WTC11 (cell line): ENCODE data around the gene TFF2. TPM values are rescaled to one million over a fixed set of nuclear protein-coding genes. Genes with fewer than 3 reads are reported as not detected.

Source experiments
- ATAC-seq: fragments of 200-7000 bp; cut with Tn5 transposase; 2 replicates; pipeline ENCODE4 v1.10.0; 2021; ENCODE audit warnings: mild to moderate bottlenecking, moderate library complexity
- CTCF ChIA-PET: fragments of 300-600 bp; sonication (Branson Sonifier 250); formaldehyde crosslinking; loops from one replicate; lab custom pipeline; 2021; ENCODE audit warnings: antibody characterized with exemption; lab: Charles Lee
- POLR2A ChIA-PET: fragments of 350-600 bp; sonication (Branson Sonifier 250); formaldehyde crosslinking; loops from one replicate; lab custom pipeline; 2021; ENCODE audit warnings: antibody characterized with exemption; lab: Charles Lee
- DNase-seq: peaks from one replicate; pipeline ENCODE4 v3.0.0; 2021; ENCODE audit warnings: low spot score
- H3K27ac Mint-ChIP-seq: 2 replicates; pipeline ENCODE4 v1.8.0; 2021; ENCODE audit warnings: mixed read lengths
- H3K27me3 Mint-ChIP-seq: 2 replicates; pipeline ENCODE4 v1.8.0; 2021; ENCODE audit warnings: low read depth, mild to moderate bottlenecking, moderate library complexity, mixed read lengths
- H3K36me3 Mint-ChIP-seq: 2 replicates; pipeline ENCODE4 v1.8.0; 2021; ENCODE audit warnings: mixed read lengths
- H3K4me1 Mint-ChIP-seq: 2 replicates; pipeline ENCODE4 v1.8.0; 2022; ENCODE audit warnings: mixed read lengths
- H3K4me3 Mint-ChIP-seq: 2 replicates; pipeline ENCODE4 v1.8.0; 2021; ENCODE audit warnings: mild to moderate bottlenecking, moderate library complexity, mixed read lengths
- H3K9me3 Mint-ChIP-seq: 2 replicates; pipeline ENCODE4 v1.8.0; 2021; ENCODE audit warnings: mixed read lengths
- FOXK1 ChIP-seq: sonication (generic); formaldehyde crosslinking; IDR thresholded peaks from 2 replicates; pipeline ENCODE4 v1.8.0; 2022; ENCODE audit warnings: mild to moderate bottlenecking, moderate library complexity, missing genetic modification reagents
- GTF2I ChIP-seq: fragments of 250-450 bp; sonication (Bioruptor Pico); conservative IDR thresholded peaks from 2 replicates; pipeline ENCODE4 v1.4.0; 2021; ENCODE audit warnings: mild to moderate bottlenecking
- IRF2 ChIP-seq: sonication (generic); formaldehyde crosslinking; IDR thresholded peaks from 2 replicates; pipeline ENCODE4 v1.8.0; 2022; ENCODE audit warnings: low read depth, missing genetic modification reagents, borderline replicate concordance
- MXD4 ChIP-seq: fragments of 250-450 bp; sonication (Bioruptor Pico); IDR thresholded peaks from 2 replicates; pipeline ENCODE4 v1.8.0; 2021; ENCODE audit warnings: mild to moderate bottlenecking, moderate library complexity, borderline replicate concordance
- NFATC4 ChIP-seq: fragments of 250-450 bp; sonication (Bioruptor Pico); IDR thresholded peaks from 2 replicates; pipeline ENCODE4 v1.9.0; 2021; ENCODE audit warnings: mild to moderate bottlenecking
- PRRX2 ChIP-seq: fragments of 250-450 bp; sonication (Bioruptor Pico); IDR thresholded peaks from 2 replicates; pipeline ENCODE4 v1.8.0; 2021; ENCODE audit warnings: mild to moderate bottlenecking
- SMAD3 ChIP-seq: sonication (generic); formaldehyde crosslinking; IDR thresholded peaks from 2 replicates; pipeline ENCODE4 v1.8.0; 2022; ENCODE audit warnings: missing genetic modification reagents, mild to moderate bottlenecking, borderline replicate concordance
- ZNF121 ChIP-seq: sonication (generic); formaldehyde crosslinking; IDR thresholded peaks from 2 replicates; pipeline ENCODE4 v1.8.0; 2023; ENCODE audit warnings: missing genetic modification reagents
- total RNA-seq: library from RNA; stranded (reverse); gene quantifications from 3 replicates; pipeline ENCODE4 v1.2.3, GENCODE V29; 2021
- TF ChIP-seq, protein P1 (sequence below): sonication (generic); formaldehyde crosslinking; IDR thresholded peaks from 2 replicates; pipeline ENCODE4 v1.8.1; 2023; ENCODE audit warnings: mild to moderate bottlenecking, missing genetic modification reagents, moderate library complexity
- TF ChIP-seq, protein P2 (sequence below): fragments of 250-450 bp; sonication (Bioruptor Pico); IDR thresholded peaks from 2 replicates; pipeline ENCODE4 v2.1.2; 2022; ENCODE audit warnings: mild to moderate bottlenecking, moderate library complexity
- TF ChIP-seq, protein P3 (sequence below): sonication (generic); formaldehyde crosslinking; conservative IDR thresholded peaks from 2 replicates; pipeline ENCODE4 v1.8.1; 2022; ENCODE audit warnings: mild to moderate bottlenecking, missing genetic modification reagents
- TF ChIP-seq, protein P4 (sequence below): sonication (generic); formaldehyde crosslinking; IDR thresholded peaks from 2 replicates; pipeline ENCODE4 v1.8.0; 2022; ENCODE audit warnings: mild to moderate bottlenecking, missing genetic modification reagents
- TF ChIP-seq, protein P5 (sequence below): sonication (generic); formaldehyde crosslinking; IDR thresholded peaks from 2 replicates; pipeline ENCODE4 v1.8.0; 2022; ENCODE audit warnings: mild to moderate bottlenecking, missing genetic modification reagents
- TF ChIP-seq, protein P6 (sequence below): fragments of 200-600 bp; IDR thresholded peaks from 2 replicates; pipeline ENCODE4 v1.8.0; 2022; ENCODE audit warnings: antibody characterized with exemption
- TF ChIP-seq, protein P7 (sequence below): sonication (generic); formaldehyde crosslinking; IDR thresholded peaks from 2 replicates; pipeline ENCODE4 v1.8.1; 2023; ENCODE audit warnings: mild to moderate bottlenecking, moderate library complexity, missing genetic modification reagents
- TF ChIP-seq, protein P8 (sequence below): sonication (generic); formaldehyde crosslinking; IDR thresholded peaks from 2 replicates; pipeline ENCODE4 v1.8.1; 2023; ENCODE audit warnings: mild to moderate bottlenecking, missing genetic modification reagents

TFF2 gene
- total RNA-seq, 1 experiment from 2014 or later, result 0.33 TPM

DNA sequence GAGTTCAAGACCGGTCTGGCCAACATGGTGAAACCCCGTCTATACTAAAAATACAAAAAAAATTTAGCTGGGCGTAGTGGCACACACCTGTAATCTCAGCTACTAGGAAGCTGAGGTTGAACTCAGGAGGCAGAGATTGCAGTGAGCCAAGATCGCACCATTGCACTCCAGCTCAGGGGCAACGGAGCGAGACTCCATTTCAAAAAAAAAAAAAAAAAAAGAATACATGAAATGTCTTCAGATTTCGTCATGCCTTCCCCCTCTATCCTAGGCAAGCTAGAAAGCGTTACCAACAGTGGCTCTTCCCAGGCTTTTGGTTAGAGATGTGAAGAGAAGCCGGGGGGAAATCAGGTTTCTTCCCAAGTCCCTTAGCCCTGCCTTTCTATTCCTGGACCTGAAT lies 11.9 kb upstream of the TFF2 start:
- no peak for TF ChIP-seq IRF2 (CRISPR knock-in tag)
- H3K27ac Mint-ChIP-seq, result no peak overlapping the region
- ChIA-PET POLR2A (no interaction called here), CTCF (interaction anchor here (0.6 to 2.3 kb wide), 6 partner anchors 19 to 360 kb away, joined by 3 to 10 read pairs (median 3); no protein-coding TSS in a partner anchor)
- H3K36me3 Mint-ChIP-seq, result peaks cover 12% of the 10 kb centered on the region
- no peak for DNase-seq
- peaks cover 24% of the 10 kb centered on the region for H3K9me3 Mint-ChIP-seq
- ATAC-seq, result no peak
- peaks cover 2% of the 10 kb centered on the region; the same call in 1 of the 2 replicates for H3K4me1 Mint-ChIP-seq
- H3K4me3 Mint-ChIP-seq, result no peak overlapping the region
- no peaks in the 10 kb centered on the region; the same call in 1 of the 2 replicates for H3K27me3 Mint-ChIP-seq

DNA sequence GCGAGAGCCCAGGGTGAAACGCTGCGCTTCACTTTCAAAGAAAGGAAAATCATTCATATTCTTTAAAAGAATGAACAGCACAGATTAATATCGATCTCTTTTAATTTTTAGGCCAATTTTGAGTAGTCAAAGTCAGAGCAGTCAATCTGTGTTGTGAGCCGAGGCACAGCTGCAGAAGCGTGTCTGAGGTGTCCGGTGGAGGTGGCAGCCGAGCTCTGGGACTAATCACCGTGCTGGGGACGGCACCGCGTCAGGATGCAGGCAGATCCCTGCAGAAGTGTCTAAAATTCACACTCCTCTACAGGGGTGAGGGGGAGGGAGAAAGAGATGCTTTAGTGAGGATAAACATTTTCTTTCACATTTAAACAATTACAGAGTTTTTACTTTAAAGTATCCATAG lies 11.4 kb upstream of the TFF2 start:
- Mint-ChIP-seq H3K36me3 (peaks cover 12% of the 10 kb centered on the region), H3K27ac (no peak overlapping the region; the same call in 1 of the 2 replicates), H3K4me3 (no peak overlapping the region), H3K4me1 (peaks cover 2% of the 10 kb centered on the region; the same call in 1 of the 2 replicates), H3K27me3 (no peaks in the 10 kb centered on the region; the same call in 1 of the 2 replicates), H3K9me3 (peaks cover 29% of the 10 kb centered on the region)
- ATAC-seq (no peak), DNase-seq (no peak)
- ChIA-PET POLR2A (no interaction called here), CTCF (interaction anchor here (0.6 to 2.3 kb wide), 6 partner anchors 24 to 359 kb away, joined by 3 to 10 read pairs (median 3); no protein-coding TSS in a partner anchor)
- TF ChIP-seq ZNF121 (CRISPR knock-in tag), result no peak

DNA sequence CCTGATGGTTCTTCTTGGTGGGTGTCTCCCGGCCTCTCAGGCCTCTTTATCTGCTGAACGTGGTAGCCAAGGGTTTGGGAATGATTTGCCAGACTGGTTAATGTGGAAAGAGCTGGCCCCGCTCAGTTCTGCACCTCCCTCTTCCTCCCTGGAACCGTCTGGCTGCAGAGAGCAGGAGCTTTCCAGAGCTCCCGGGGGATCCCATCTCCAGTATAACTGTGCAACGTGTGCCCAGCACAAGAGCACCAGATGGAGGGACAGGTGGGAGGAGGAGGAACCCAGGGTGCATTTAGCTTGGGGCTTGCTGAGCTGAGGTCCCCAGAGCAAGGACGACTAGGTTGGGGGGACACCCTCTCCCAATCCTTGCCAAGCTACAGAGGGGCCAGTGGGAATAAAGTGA lies 10.5 kb upstream of the TFF2 start:
- no peak overlapping the region for H3K27ac Mint-ChIP-seq
- no peak for ATAC-seq
- peaks cover 12% of the 10 kb centered on the region for H3K36me3 Mint-ChIP-seq
- H3K27me3 Mint-ChIP-seq, result no peaks in the 10 kb centered on the region; the same call in 1 of the 2 replicates
- TF ChIP-seq, protein P1, sequence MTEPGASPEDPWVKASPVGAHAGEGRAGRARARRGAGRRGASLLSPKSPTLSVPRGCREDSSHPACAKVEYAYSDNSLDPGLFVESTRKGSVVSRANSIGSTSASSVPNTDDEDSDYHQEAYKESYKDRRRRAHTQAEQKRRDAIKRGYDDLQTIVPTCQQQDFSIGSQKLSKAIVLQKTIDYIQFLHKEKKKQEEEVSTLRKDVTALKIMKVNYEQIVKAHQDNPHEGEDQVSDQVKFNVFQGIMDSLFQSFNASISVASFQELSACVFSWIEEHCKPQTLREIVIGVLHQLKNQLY (CRISPR knock-in tag), result no peak
- TF ChIP-seq PRRX2 (CRISPR knock-in tag), result no peak
- TF ChIP-seq, protein P2, sequence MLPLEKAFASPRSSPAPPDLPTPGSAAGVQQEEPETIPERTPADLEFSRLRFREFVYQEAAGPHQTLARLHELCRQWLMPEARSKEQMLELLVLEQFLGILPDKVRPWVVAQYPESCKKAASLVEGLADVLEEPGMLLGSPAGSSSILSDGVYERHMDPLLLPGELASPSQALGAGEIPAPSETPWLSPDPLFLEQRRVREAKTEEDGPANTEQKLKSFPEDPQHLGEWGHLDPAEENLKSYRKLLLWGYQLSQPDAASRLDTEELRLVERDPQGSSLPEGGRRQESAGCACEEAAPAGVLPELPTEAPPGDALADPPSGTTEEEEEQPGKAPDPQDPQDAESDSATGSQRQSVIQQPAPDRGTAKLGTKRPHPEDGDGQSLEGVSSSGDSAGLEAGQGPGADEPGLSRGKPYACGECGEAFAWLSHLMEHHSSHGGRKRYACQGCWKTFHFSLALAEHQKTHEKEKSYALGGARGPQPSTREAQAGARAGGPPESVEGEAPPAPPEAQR (CRISPR knock-in tag), result no peak
- no peak for TF ChIP-seq FOXK1 (CRISPR knock-in tag)
- TF ChIP-seq, protein P3, sequence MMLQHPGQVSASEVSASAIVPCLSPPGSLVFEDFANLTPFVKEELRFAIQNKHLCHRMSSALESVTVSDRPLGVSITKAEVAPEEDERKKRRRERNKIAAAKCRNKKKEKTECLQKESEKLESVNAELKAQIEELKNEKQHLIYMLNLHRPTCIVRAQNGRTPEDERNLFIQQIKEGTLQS (CRISPR knock-in tag), result no peak
- TF ChIP-seq, protein P4, sequence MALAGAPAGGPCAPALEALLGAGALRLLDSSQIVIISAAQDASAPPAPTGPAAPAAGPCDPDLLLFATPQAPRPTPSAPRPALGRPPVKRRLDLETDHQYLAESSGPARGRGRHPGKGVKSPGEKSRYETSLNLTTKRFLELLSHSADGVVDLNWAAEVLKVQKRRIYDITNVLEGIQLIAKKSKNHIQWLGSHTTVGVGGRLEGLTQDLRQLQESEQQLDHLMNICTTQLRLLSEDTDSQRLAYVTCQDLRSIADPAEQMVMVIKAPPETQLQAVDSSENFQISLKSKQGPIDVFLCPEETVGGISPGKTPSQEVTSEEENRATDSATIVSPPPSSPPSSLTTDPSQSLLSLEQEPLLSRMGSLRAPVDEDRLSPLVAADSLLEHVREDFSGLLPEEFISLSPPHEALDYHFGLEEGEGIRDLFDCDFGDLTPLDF (CRISPR knock-in tag), result no peak
- no peak for TF ChIP-seq SMAD3 (CRISPR knock-in tag)
- TF ChIP-seq, all 79 proteins: peak for 0
- POLR2A ChIA-PET, result no interaction called here
- DNase-seq, result no peak
- H3K4me3 Mint-ChIP-seq, result no peak overlapping the region
- CTCF ChIA-PET, result interaction anchor here (0.5 to 2.3 kb wide), 6 partner anchors 23 to 83 kb away, joined by 3 to 10 read pairs (median 4); no protein-coding TSS in a partner anchor
- H3K9me3 Mint-ChIP-seq, result peaks cover 37% of the 10 kb centered on the region
- peaks cover 2% of the 10 kb centered on the region; the same call in 1 of the 2 replicates for H3K4me1 Mint-ChIP-seq

DNA sequence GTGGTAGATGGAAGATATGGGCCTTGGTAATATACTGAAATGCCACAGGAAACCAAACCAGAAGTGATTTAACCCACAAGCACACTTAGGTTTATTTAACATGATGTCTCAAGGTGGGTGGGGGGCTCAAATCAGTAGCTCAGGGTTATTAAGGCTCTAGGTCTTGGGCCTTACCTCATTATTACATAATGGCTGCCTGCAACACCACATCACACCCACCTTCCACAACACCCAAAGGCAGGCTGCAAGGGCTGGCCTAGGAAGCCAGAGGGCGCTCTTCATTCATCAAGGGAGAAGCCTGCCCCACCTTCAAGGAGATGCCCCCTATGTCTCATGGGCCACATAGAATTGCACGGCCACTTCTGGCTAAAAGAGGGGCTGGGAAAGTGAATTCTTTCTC lies 9.5 kb upstream of the TFF2 start:
- peaks cover 12% of the 10 kb centered on the region for H3K36me3 Mint-ChIP-seq
- ATAC-seq, result no peak; the same call in 1 of the 2 replicates
- no peaks in the 10 kb centered on the region; the same call in 1 of the 2 replicates for H3K27me3 Mint-ChIP-seq
- no peak overlapping the region for H3K4me3 Mint-ChIP-seq
- POLR2A ChIA-PET, result no interaction called here
- no peaks in the 10 kb centered on the region for H3K4me1 Mint-ChIP-seq
- CTCF ChIA-PET, result interaction anchor here (1.1 to 2.3 kb wide), 3 partner anchors 22 to 51 kb away, joined by 4 to 10 read pairs (median 4); no protein-coding TSS in a partner anchor
- TF ChIP-seq NFATC4 (CRISPR knock-in tag) (no peak), GTF2I (CRISPR knock-in tag) (peak; percentile 98), MXD4 (CRISPR knock-in tag) (no peak)
- TF ChIP-seq, protein P5, sequence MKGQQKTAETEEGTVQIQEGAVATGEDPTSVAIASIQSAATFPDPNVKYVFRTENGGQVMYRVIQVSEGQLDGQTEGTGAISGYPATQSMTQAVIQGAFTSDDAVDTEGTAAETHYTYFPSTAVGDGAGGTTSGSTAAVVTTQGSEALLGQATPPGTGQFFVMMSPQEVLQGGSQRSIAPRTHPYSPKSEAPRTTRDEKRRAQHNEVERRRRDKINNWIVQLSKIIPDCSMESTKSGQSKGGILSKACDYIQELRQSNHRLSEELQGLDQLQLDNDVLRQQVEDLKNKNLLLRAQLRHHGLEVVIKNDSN (CRISPR knock-in tag), result no peak
- TF ChIP-seq, protein P6, sequence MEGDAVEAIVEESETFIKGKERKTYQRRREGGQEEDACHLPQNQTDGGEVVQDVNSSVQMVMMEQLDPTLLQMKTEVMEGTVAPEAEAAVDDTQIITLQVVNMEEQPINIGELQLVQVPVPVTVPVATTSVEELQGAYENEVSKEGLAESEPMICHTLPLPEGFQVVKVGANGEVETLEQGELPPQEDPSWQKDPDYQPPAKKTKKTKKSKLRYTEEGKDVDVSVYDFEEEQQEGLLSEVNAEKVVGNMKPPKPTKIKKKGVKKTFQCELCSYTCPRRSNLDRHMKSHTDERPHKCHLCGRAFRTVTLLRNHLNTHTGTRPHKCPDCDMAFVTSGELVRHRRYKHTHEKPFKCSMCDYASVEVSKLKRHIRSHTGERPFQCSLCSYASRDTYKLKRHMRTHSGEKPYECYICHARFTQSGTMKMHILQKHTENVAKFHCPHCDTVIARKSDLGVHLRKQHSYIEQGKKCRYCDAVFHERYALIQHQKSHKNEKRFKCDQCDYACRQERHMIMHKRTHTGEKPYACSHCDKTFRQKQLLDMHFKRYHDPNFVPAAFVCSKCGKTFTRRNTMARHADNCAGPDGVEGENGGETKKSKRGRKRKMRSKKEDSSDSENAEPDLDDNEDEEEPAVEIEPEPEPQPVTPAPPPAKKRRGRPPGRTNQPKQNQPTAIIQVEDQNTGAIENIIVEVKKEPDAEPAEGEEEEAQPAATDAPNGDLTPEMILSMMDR, result peak; percentile 44; the same call in 1 of the 2 replicates
- TF ChIP-seq, protein P7, sequence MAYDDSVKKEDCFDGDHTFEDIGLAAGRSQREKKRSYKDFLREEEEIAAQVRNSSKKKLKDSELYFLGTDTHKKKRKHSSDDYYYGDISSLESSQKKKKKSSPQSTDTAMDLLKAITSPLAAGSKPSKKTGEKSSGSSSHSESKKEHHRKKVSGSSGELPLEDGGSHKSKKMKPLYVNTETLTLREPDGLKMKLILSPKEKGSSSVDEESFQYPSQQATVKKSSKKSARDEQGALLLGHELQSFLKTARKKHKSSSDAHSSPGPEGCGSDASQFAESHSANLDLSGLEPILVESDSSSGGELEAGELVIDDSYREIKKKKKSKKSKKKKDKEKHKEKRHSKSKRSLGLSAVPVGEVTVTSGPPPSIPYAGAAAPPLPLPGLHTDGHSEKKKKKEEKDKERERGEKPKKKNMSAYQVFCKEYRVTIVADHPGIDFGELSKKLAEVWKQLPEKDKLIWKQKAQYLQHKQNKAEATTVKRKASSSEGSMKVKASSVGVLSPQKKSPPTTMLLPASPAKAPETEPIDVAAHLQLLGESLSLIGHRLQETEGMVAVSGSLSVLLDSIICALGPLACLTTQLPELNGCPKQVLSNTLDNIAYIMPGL (CRISPR knock-in tag), result no peak
- TF ChIP-seq, protein P8, sequence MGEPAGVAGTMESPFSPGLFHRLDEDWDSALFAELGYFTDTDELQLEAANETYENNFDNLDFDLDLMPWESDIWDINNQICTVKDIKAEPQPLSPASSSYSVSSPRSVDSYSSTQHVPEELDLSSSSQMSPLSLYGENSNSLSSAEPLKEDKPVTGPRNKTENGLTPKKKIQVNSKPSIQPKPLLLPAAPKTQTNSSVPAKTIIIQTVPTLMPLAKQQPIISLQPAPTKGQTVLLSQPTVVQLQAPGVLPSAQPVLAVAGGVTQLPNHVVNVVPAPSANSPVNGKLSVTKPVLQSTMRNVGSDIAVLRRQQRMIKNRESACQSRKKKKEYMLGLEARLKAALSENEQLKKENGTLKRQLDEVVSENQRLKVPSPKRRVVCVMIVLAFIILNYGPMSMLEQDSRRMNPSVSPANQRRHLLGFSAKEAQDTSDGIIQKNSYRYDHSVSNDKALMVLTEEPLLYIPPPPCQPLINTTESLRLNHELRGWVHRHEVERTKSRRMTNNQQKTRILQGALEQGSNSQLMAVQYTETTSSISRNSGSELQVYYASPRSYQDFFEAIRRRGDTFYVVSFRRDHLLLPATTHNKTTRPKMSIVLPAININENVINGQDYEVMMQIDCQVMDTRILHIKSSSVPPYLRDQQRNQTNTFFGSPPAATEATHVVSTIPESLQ (CRISPR knock-in tag), result no peak
- TF ChIP-seq, all 79 proteins: peak for 2
- no peak overlapping the region for H3K27ac Mint-ChIP-seq
- no peak for DNase-seq
- H3K9me3 Mint-ChIP-seq, result peaks cover 41% of the 10 kb centered on the region
